Measurements from ENCODE around the gene MBD2. TPM values are rescaled to one million over a fixed set of nuclear protein-coding genes. Genes with fewer than 3 reads are reported as not detected.
A peak's percentile ranks its signal among the peaks of the same experiment; 100 is the strongest.

Gene MBD2
- total RNA-seq, 1 experiment from 2014 or later: 55.9 TPM

GRCh38 chr18:54159906-54160305 lies 64.6 kb downstream of the MBD2 start:
- DNase-seq: no peak
- Histone ChIP-seq H3K36me3 (replicated peaks; ENCODE audit: control insufficient read depth, insufficient read depth, low read length) (no peaks in the 10 kb centered on the region), H3K27me3 (ENCODE audit: control insufficient read depth, insufficient read depth, low read length) (no peaks in the 10 kb centered on the region), H3K4me3 (ENCODE audit: insufficient read depth, low read depth, low read length) (no peak overlapping the region)

- no peaks in the 10 kb centered on the region for H3K36me3 ChIP-seq (replicated peaks; ENCODE audit: control insufficient read depth, insufficient read depth, low read length)
- H3K27me3 ChIP-seq (ENCODE audit: control insufficient read depth, insufficient read depth, low read length): no peaks in the 10 kb centered on the region; the same call in 1 of the 2 replicates
- DNase-seq: no peak
- no peak overlapping the region for H3K4me3 ChIP-seq (ENCODE audit: insufficient read depth, low read depth, low read length)
Observed at GRCh38 chr18:54157646-54158385, 66.7 kb downstream of the MBD2 start.

GRCh38 chr18:54155412-54155811 lies 69.1 kb downstream of the MBD2 start:
- Histone ChIP-seq H3K27me3 (ENCODE audit: control insufficient read depth, insufficient read depth, low read length) (no peaks in the 10 kb centered on the region; the same call in 1 of the 2 replicates), H3K36me3 (replicated peaks; ENCODE audit: control insufficient read depth, insufficient read depth, low read length) (no peaks in the 10 kb centered on the region), H3K4me3 (ENCODE audit: insufficient read depth, low read depth, low read length) (no peak overlapping the region)
- no peak for DNase-seq

GRCh38 chr18:54154231-54154630 lies 70.2 kb downstream of the MBD2 start:
- no peak for DNase-seq
- H3K27me3 ChIP-seq (ENCODE audit: control insufficient read depth, insufficient read depth, low read length): no peaks in the 10 kb centered on the region; the same call in 1 of the 2 replicates
- no peaks in the 10 kb centered on the region for H3K36me3 ChIP-seq (replicated peaks; ENCODE audit: control insufficient read depth, insufficient read depth, low read length)
- no peak overlapping the region for H3K4me3 ChIP-seq (ENCODE audit: insufficient read depth, low read depth, low read length)

- H3K36me3 ChIP-seq (replicated peaks; ENCODE audit: control insufficient read depth, insufficient read depth, low read length): no peaks in the 10 kb centered on the region
- no peak for DNase-seq
- H3K27me3 ChIP-seq (ENCODE audit: control insufficient read depth, insufficient read depth, low read length): no peaks in the 10 kb centered on the region; the same call in 1 of the 2 replicates
- no peak overlapping the region for H3K4me3 ChIP-seq (ENCODE audit: insufficient read depth, low read depth, low read length)
Observed at GRCh38 chr18:54151376-54151775, 73.1 kb downstream of the MBD2 start.

GRCh38 chr18:54150226-54150625 lies 74.2 kb downstream of the MBD2 start:
- no peaks in the 10 kb centered on the region for H3K36me3 ChIP-seq (replicated peaks; ENCODE audit: control insufficient read depth, insufficient read depth, low read length)
- DNase-seq: peak; percentile 9
- no peak overlapping the region for H3K4me3 ChIP-seq (ENCODE audit: insufficient read depth, low read depth, low read length)
- H3K27me3 ChIP-seq (ENCODE audit: control insufficient read depth, insufficient read depth, low read length): no peaks in the 10 kb centered on the region; the same call in 1 of the 2 replicates

GRCh38 chr18:54149078-54149697 lies 75.3 kb downstream of the MBD2 start:
- no peak overlapping the region for H3K4me3 ChIP-seq (ENCODE audit: insufficient read depth, low read depth, low read length)
- no peaks in the 10 kb centered on the region for H3K36me3 ChIP-seq (replicated peaks; ENCODE audit: control insufficient read depth, insufficient read depth, low read length)
- H3K27me3 ChIP-seq (ENCODE audit: control insufficient read depth, insufficient read depth, low read length): no peaks in the 10 kb centered on the region; the same call in 1 of the 2 replicates
- no peak for DNase-seq

- H3K4me3 ChIP-seq (ENCODE audit: insufficient read depth, low read depth, low read length): no peak overlapping the region
- H3K36me3 ChIP-seq (replicated peaks; ENCODE audit: control insufficient read depth, insufficient read depth, low read length): no peaks in the 10 kb centered on the region
- no peaks in the 10 kb centered on the region; the same call in 1 of the 2 replicates for H3K27me3 ChIP-seq (ENCODE audit: control insufficient read depth, insufficient read depth, low read length)
- no peak for DNase-seq
Observed at GRCh38 chr18:54148678-54149077, 75.8 kb downstream of the MBD2 start.

- Histone ChIP-seq H3K27me3 (ENCODE audit: control insufficient read depth, insufficient read depth, low read length) (no peaks in the 10 kb centered on the region; the same call in 1 of the 2 replicates), H3K36me3 (replicated peaks; ENCODE audit: control insufficient read depth, insufficient read depth, low read length) (no peaks in the 10 kb centered on the region), H3K4me3 (ENCODE audit: insufficient read depth, low read depth, low read length) (no peak overlapping the region)
- DNase-seq: no peak
Observed at GRCh38 chr18:54148151-54148550, 76.3 kb downstream of the MBD2 start.

GRCh38 chr18:54147439-54147838 lies 77.0 kb downstream of the MBD2 start:
- no peak for DNase-seq
- Histone ChIP-seq H3K36me3 (replicated peaks; ENCODE audit: control insufficient read depth, insufficient read depth, low read length) (no peaks in the 10 kb centered on the region), H3K4me3 (ENCODE audit: insufficient read depth, low read depth, low read length) (no peak overlapping the region), H3K27me3 (ENCODE audit: control insufficient read depth, insufficient read depth, low read length) (no peaks in the 10 kb centered on the region)

GRCh38 chr18:54141041-54141608 lies 83.3 kb downstream of the MBD2 start:
- Histone ChIP-seq H3K4me3 (ENCODE audit: insufficient read depth, low read depth, low read length) (no peak overlapping the region), H3K27me3 (ENCODE audit: control insufficient read depth, insufficient read depth, low read length) (no peaks in the 10 kb centered on the region), H3K36me3 (replicated peaks; ENCODE audit: control insufficient read depth, insufficient read depth, low read length) (no peaks in the 10 kb centered on the region)
- DNase-seq: no peak

- Histone ChIP-seq H3K36me3 (replicated peaks; ENCODE audit: control insufficient read depth, insufficient read depth, low read length) (no peaks in the 10 kb centered on the region), H3K27me3 (ENCODE audit: control insufficient read depth, insufficient read depth, low read length) (no peaks in the 10 kb centered on the region), H3K4me3 (ENCODE audit: insufficient read depth, low read depth, low read length) (no peak overlapping the region)
- DNase-seq: no peak
Observed at GRCh38 chr18:54140641-54141040, 83.8 kb downstream of the MBD2 start.

- no peak for DNase-seq
- Histone ChIP-seq H3K36me3 (replicated peaks; ENCODE audit: control insufficient read depth, insufficient read depth, low read length) (no peaks in the 10 kb centered on the region), H3K27me3 (ENCODE audit: control insufficient read depth, insufficient read depth, low read length) (no peaks in the 10 kb centered on the region), H3K4me3 (ENCODE audit: insufficient read depth, low read depth, low read length) (no peak overlapping the region)
Observed at GRCh38 chr18:54135216-54135615, 89.3 kb downstream of the MBD2 start.

GRCh38 chr18:54134053-54134452 lies 90.4 kb downstream of the MBD2 start:
- Histone ChIP-seq H3K27me3 (ENCODE audit: control insufficient read depth, insufficient read depth, low read length) (no peaks in the 10 kb centered on the region), H3K36me3 (replicated peaks; ENCODE audit: control insufficient read depth, insufficient read depth, low read length) (no peaks in the 10 kb centered on the region)
- no peak for DNase-seq

GRCh38 chr18:54130631-54131030 lies 93.8 kb downstream of the MBD2 start:
- Histone ChIP-seq H3K27me3 (ENCODE audit: control insufficient read depth, insufficient read depth, low read length) (no peaks in the 10 kb centered on the region), H3K4me3 (ENCODE audit: insufficient read depth, low read depth, low read length) (no peak overlapping the region), H3K36me3 (replicated peaks; ENCODE audit: control insufficient read depth, insufficient read depth, low read length) (no peaks in the 10 kb centered on the region)
- DNase-seq: no peak

More at GRCh38 chr18:54134053-54134452, 90.4 kb downstream of the MBD2 start:
- H3K4me3 ChIP-seq (ENCODE audit: insufficient read depth, low read depth, low read length): no peak overlapping the region

All from H7 (cell line).